ENCODE results near the gene CAPZB.

CAPZB gene

DNA sequence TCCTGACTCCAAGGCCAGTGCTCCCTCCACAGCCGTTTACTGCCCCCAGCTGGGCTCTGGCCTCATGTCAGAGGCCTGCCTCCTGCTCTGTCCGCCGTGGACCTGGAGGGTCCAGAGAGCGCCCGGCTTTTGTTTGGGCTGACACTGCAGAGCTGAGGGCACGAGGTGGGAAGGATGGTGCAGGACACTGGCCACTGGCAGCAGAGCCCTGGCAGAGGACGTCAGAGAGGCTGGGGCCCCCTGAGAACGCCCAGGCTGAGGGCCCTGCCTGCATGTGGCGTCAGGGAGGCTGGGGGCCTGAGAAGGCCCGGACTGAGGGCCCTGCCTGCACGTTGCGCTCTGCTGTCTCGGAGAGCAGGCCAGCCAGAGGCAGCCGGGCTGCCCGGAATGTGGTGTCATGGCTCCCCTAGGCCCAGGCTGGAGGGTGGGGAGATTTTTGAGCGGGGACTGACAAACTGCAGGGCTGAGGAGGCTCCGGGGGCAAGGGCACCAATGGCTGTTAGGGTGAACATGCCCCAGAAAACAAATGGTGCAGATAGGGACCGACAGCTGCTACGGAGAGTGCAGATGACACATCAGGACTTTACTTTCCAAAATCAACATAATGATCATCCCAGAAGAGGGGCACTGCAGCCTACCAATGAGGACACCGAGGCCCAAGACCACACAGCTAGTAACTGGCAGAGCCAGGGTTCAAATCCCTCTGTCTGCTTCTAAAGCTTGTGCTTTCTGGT lies 141.6 kb downstream of the CAPZB start:
- TF ChIP-seq GATA3 (IDR thresholded peaks at IDR 0.05; ENCODE audit: low read depth, low read length) (no peak), GATA2 (IDR thresholded peaks at IDR 0.05; ENCODE audit: low read depth, low read length) (no peak)

GRCh38 chr1:19342894-19343616 lies 142.3 kb downstream of the CAPZB start:
- TF ChIP-seq GATA3 (IDR thresholded peaks at IDR 0.05; ENCODE audit: low read depth, low read length), result no peak
- no peak for TF ChIP-seq GATA2 (IDR thresholded peaks at IDR 0.05; ENCODE audit: low read depth, low read length)

DNA sequence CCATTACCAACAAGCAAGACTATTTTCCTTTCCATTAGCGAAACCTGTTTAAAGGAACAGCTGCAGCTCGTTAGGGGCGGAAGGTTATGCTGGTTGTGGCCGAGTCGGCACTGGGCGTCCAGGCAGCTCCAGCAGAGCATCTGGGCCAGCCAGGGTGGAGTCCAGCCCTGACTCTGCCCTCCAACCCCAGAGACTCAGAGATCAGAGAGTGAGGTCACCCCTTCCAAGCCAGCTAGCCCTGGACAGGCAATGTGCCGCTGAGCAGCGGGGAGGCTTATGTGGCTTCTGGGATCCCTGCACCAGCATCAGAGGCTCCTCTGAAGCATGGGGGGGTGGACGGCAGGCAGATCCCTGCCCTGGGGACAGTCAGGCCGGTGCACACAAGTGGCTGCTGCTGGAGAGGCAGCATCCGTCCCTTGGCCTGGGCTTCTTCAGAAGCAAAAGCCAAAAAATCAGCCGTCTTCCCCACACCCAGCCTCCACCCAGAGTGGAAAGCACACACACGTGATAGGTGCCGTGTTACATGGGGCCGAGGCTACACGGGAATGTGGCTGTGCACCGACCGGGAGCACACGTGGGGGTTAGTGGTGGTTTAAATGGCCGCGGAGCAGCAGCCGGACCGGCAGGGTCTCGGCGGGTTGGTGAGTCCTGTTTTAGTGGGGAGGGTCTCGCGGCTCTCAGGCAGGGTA lies 143.1 kb downstream of the CAPZB start:
- TF ChIP-seq GATA3 (IDR thresholded peaks at IDR 0.05; ENCODE audit: low read depth, low read length) (no peak), GATA2 (IDR thresholded peaks at IDR 0.05; ENCODE audit: low read depth, low read length) (no peak)

GRCh38 chr1:19341201-19342061 lies 143.9 kb downstream of the CAPZB start:
- TF ChIP-seq GATA2 (IDR thresholded peaks at IDR 0.05; ENCODE audit: low read depth, low read length) (no peak), GATA3 (IDR thresholded peaks at IDR 0.05; ENCODE audit: low read depth, low read length) (no peak)

- TF ChIP-seq GATA2 (IDR thresholded peaks at IDR 0.05; ENCODE audit: low read depth, low read length) (no peak), GATA3 (IDR thresholded peaks at IDR 0.05; ENCODE audit: low read depth, low read length) (no peak)
Observed at GRCh38 chr1:19340387-19340937, 144.9 kb downstream of the CAPZB start.

DNA sequence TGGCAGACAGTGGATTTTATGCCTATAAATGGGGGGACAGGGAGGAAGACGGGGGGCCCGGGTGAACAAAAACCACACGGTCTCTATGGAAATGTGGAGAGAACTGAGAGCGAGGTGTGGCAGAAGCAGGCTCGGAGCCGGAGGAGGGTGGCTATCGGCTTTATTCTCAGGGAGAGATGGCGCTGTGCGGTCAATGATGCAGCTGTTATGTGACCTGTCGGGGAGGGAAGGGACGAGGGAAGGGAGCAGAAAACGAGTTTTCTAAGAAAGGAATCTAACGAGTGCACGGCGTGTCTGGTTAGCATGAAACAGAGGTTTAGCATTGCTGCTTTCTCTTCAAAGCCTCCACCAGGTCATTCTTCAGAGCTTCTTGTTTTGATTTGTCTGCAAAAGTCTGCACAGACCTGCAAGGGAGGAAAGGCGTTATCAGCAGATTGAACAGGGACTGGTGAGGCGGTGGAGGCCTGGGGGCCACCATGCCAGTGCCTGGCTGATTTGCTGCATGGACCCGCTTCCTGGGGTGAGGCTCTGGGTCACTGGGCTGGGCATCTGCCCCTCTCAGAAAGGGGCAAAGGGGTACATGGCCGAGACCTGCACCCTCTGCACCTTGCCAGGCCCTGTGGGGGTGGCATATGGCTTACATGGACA lies 146.0 kb downstream of the CAPZB start:
- TF ChIP-seq GATA2 (IDR thresholded peaks at IDR 0.05; ENCODE audit: low read depth, low read length) (peak; percentile 57), GATA3 (IDR thresholded peaks at IDR 0.05; ENCODE audit: low read depth, low read length) (no peak)

- TF ChIP-seq GATA2 (IDR thresholded peaks at IDR 0.05; ENCODE audit: low read depth, low read length) (peak; percentile 52), GATA3 (IDR thresholded peaks at IDR 0.05; ENCODE audit: low read depth, low read length) (no peak)
Observed at GRCh38 chr1:19338323-19338762, 147.0 kb downstream of the CAPZB start.

DNA sequence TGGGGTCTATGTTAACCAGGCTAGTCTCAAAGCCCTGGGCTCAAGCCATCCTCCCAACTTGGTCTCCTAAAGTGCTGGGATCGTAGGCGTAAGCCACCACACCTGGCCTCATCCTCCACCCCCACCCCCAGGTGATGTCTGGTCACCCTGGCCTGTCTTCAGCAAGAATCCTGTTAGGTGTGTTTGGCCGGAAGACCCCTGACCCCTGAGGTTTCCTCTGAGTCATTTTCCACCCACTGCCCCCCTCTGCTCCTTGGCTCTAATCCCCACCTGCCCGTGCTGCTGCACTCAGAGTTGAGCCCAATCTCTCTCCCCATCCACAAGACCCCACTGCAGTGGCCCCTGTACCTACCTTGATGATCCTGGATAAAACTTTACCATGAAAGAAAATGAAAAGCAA lies 148.1 kb downstream of the CAPZB start:
- no peak for TF ChIP-seq GATA3 (IDR thresholded peaks at IDR 0.05; ENCODE audit: low read depth, low read length)
- TF ChIP-seq GATA2 (IDR thresholded peaks at IDR 0.05; ENCODE audit: low read depth, low read length), result no peak

- TF ChIP-seq GATA3 (IDR thresholded peaks at IDR 0.05; ENCODE audit: low read depth, low read length) (no peak), GATA2 (IDR thresholded peaks at IDR 0.05; ENCODE audit: low read depth, low read length) (no peak)
Observed at GRCh38 chr1:19336543-19336942, 148.8 kb downstream of the CAPZB start.

GRCh38 chr1:19333587-19334354 lies 151.6 kb downstream of the CAPZB start:
- TF ChIP-seq GATA3 (IDR thresholded peaks at IDR 0.05; ENCODE audit: low read depth, low read length), result no peak
- no peak for TF ChIP-seq GATA2 (IDR thresholded peaks at IDR 0.05; ENCODE audit: low read depth, low read length)

DNA sequence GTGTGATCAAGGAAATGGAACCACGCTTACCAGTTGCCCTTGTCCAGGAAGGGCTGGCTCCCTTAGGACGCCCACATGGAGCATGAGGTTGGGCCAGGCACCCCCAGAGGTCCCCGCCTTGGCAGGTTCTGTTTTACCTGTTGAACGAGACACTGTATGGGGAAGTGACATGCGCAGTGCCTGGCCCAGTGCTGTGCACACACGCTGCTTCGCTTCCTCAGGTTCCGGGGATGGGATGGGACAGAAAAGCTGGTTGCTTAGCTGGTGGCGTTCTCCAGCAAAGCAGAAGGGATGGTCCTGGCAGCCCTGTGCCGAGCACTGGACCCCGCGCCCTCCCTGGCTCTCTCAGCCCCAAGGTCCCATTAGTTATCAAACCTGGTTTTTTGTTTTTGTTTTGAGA lies 152.5 kb downstream of the CAPZB start:
- TF ChIP-seq GATA2 (IDR thresholded peaks at IDR 0.05; ENCODE audit: low read depth, low read length), result no peak
- no peak for TF ChIP-seq GATA3 (IDR thresholded peaks at IDR 0.05; ENCODE audit: low read depth, low read length)

- TF ChIP-seq GATA3 (IDR thresholded peaks at IDR 0.05; ENCODE audit: low read depth, low read length) (no peak), GATA2 (IDR thresholded peaks at IDR 0.05; ENCODE audit: low read depth, low read length) (no peak)
Observed at GRCh38 chr1:19331262-19331878, 154.0 kb downstream of the CAPZB start.
